Transverse colon (tissue), 4 donors: Measurements from ENCODE around the gene CDKAL1.

ENCODE experiments used
- CTCF ChIP-seq, 5 experiments: fragments of 200-600 bp in 3 of 5; fragments of 450-650 bp in 2 of 5; sonication (generic) in 3 of 5; IDR thresholded peaks; 1 replicate in 2 of 5; 2 replicates in 3 of 5; pipeline ENCODE4 v1.5.1; 2016 to 2017; ENCODE audit warnings: antibody characterized with exemption in 5 of 5, inconsistent platforms in 3 of 5, mild to moderate bottlenecking in 2 of 5, moderate library complexity in 1 of 5
- EP300 ChIP-seq: sonication (generic); formaldehyde crosslinking; IDR thresholded peaks from one replicate; pipeline ENCODE4 v1.6.1; 2017; ENCODE audit warnings: antibody characterized with exemption, low read depth
- POLR2A ChIP-seq: fragments of 450-650 bp; IDR thresholded peaks from one replicate; pipeline ENCODE4 v1.6.1; 2016; ENCODE audit warnings: antibody characterized with exemption, mild to moderate bottlenecking, moderate library complexity
- POLR2AphosphoS5 ChIP-seq, 3 donors: sonication (generic); formaldehyde crosslinking; IDR thresholded peaks; one replicate each; pipeline ENCODE4 v1.6.1; 2016; ENCODE audit warnings: antibody characterized with exemption in 3 of 3

- TF ChIP-seq CTCF (IDR thresholded peaks at IDR 0.05), result no peak
- no peak for TF ChIP-seq POLR2AphosphoS5 (IDR thresholded peaks at IDR 0.05)
- no peak for TF ChIP-seq POLR2A
- no peak for TF ChIP-seq EP300
Measured at GRCh38 chr6:20778459-20778858, 244.2 kb downstream of the CDKAL1 start.
